HepG2 (cell line): ENCODE results near the gene GYS1. TPM values are rescaled to one million over a fixed set of nuclear protein-coding genes. Genes with fewer than 3 reads are reported as not detected.
A peak's percentile ranks its signal among the peaks of the same experiment; 100 is the strongest.

Source experiments
- ATAC-seq: fragments of 200-7000 bp; cut with Tn5 transposase; 3 replicates; pipeline ENCODE4 v1.9.1; 2020; ENCODE audit warnings: mild to moderate bottlenecking, moderate library complexity
- BruUV-seq: library from RNA; stranded (reverse); fragments of 400-500 nt; replicated peaks from 2 replicates; lab custom pipeline; 2021; lab: Mats Ljungman, UMichigan
- CTCF ChIA-PET: fragments of 300-600 bp; formaldehyde crosslinking; extraction: SDS; loops from one replicate; lab custom pipeline; 2021; ENCODE audit warnings: low total read pairs, inconsistent platforms, low intra/inter-chr PET ratio; lab: Yijun Ruan, JAX
- POLR2A ChIA-PET: fragments of 350-600 bp; sonication (Branson Sonifier 250); formaldehyde crosslinking; loops from one replicate; lab custom pipeline; 2020; ENCODE audit warnings: antibody characterized with exemption, inconsistent platforms; lab: Yijun Ruan, JAX
- DNase-seq: peaks from one replicate; pipeline ENCODE4 v3.0.0-alpha.2; 2015; ENCODE audit warnings: low spot score
- FAIRE-seq: peaks from 3 replicates; lab custom pipeline; 2011; peaks lifted over from hg19 to GRCh38; lab: Jason Lieb, UNC
- H2AFZ ChIP-seq: one replicate; pipeline ENCODE4 v1.6.1; 2011; ENCODE audit warnings: low read length, inconsistent platforms
- H3K27ac ChIP-seq: fragments of 300-600 bp; 3 replicates; pipeline ENCODE4 v1.8.0; 2011; ENCODE audit warnings: mixed run types, mild to moderate bottlenecking, mixed read lengths, low read length, inconsistent platforms; ENCODE audit not compliant: insufficient read depth; ENCODE audit errors: extremely low read length
- H3K27me3 ChIP-seq, 2 experiments: fragments of 200-600 bp in 1 of 2; 2 replicates in 1 of 2; 3 replicates in 1 of 2; pipeline versions ENCODE4 v1.6.0 to v1.8.0; 2011; ENCODE audit warnings: low read length in 2 of 2, mild to moderate bottlenecking in 2 of 2, moderate library complexity in 2 of 2, inconsistent platforms in 1 of 2; ENCODE audit not compliant: insufficient read depth in 2 of 2, control insufficient read depth in 1 of 2
- H3K36me3 ChIP-seq, 2 experiments: fragments of 200-600 bp in 1 of 2; replicated peaks in 1 of 2; 2 replicates in 1 of 2; 3 replicates in 1 of 2; pipeline versions ENCODE4 v1.5.1 to v1.8.0; 2011; ENCODE audit warnings: low read length in 2 of 2, inconsistent platforms in 1 of 2; ENCODE audit not compliant: insufficient read depth in 2 of 2, control insufficient read depth in 1 of 2
- H3K4me1 ChIP-seq: 2 replicates; pipeline ENCODE4 v1.5.1; 2012; ENCODE audit warnings: low read length, inconsistent platforms; ENCODE audit not compliant: insufficient read depth
- H3K4me2 ChIP-seq: 2 replicates; pipeline ENCODE4 v1.6.0; 2011; ENCODE audit warnings: low read depth, low read length, inconsistent platforms
- H3K4me3 ChIP-seq, 3 experiments: fragments of 200-600 bp in 1 of 3; sonication (generic), shearing (Covaris generic) in 1 of 3; replicated peaks in 1 of 3; 2 replicates each; pipeline ENCODE4 v1.5.1; 2011 to 2016; ENCODE audit warnings: low read length in 3 of 3, inconsistent platforms in 2 of 3, low read depth in 2 of 3, mild to moderate bottlenecking in 2 of 3, control low read depth in 1 of 3, mixed read lengths in 1 of 3; ENCODE audit not compliant: insufficient read depth in 1 of 3
- H3K79me2 ChIP-seq: one replicate; pipeline ENCODE4 v1.6.1; 2011; ENCODE audit warnings: low read length, inconsistent platforms; ENCODE audit not compliant: insufficient read depth
- H3K9ac ChIP-seq: 2 replicates; pipeline ENCODE4 v1.6.0; 2011; ENCODE audit warnings: mild to moderate bottlenecking, low read depth, low read length, inconsistent platforms; ENCODE audit not compliant: insufficient read depth
- H3K9me3 ChIP-seq: 2 replicates; pipeline ENCODE4 v1.5.1; 2012; ENCODE audit warnings: mild to moderate bottlenecking, low read length
- H4K20me1 ChIP-seq: 2 replicates; pipeline ENCODE4 v1.6.0; 2011; ENCODE audit warnings: inconsistent platforms, mild to moderate bottlenecking, low read length, moderate library complexity; ENCODE audit not compliant: insufficient read depth
- GRHL1 ChIP-seq: sonication (generic); formaldehyde crosslinking; conservative IDR thresholded peaks from 2 replicates; pipeline ENCODE4 v1.8.0; 2022; ENCODE audit warnings: missing genetic modification reagents
- HNRNPUL1 ChIP-seq: fragments of 200-400 bp; formaldehyde crosslinking; IDR thresholded peaks from 2 replicates; pipeline ENCODE4 v1.6.1; 2017; ENCODE audit warnings: low read depth, mild to moderate bottlenecking, low read length, moderate library complexity
- IRF9 ChIP-seq: sonication (generic); formaldehyde crosslinking; IDR thresholded peaks from 2 replicates; pipeline ENCODE4 v1.8.0; 2022; ENCODE audit warnings: missing genetic modification reagents, mild to moderate bottlenecking, borderline replicate concordance
- MAF1 ChIP-seq: sonication (generic); formaldehyde crosslinking; IDR thresholded peaks from 2 replicates; pipeline ENCODE4 v1.5.0; 2020; ENCODE audit warnings: missing genetic modification reagents, borderline replicate concordance
- PLSCR1 ChIP-seq: sonication (generic); formaldehyde crosslinking; IDR thresholded peaks from 2 replicates; pipeline ENCODE4 v1.5.0; 2020; ENCODE audit warnings: missing genetic modification reagents, mild to moderate bottlenecking, borderline replicate concordance
- SRSF4 ChIP-seq: fragments of 200-400 bp; formaldehyde crosslinking; IDR thresholded peaks from one replicate; pipeline ENCODE4 v1.6.1; 2018; ENCODE audit warnings: mild to moderate bottlenecking, low read depth, low read length, moderate library complexity; ENCODE audit not compliant: poor library complexity, severe bottlenecking
- ZBTB33 ChIP-seq: sonication (generic); formaldehyde crosslinking; IDR thresholded peaks from 2 replicates; pipeline ENCODE4 v1.4.0; 2020; ENCODE audit warnings: missing genetic modification reagents
- WGBS: methylation state at CpG from one replicate; pipeline ENCODE4 v1.1.6; 2017; ENCODE audit warnings: low lambda C conversion rate; 5-methylcytosine and 5-hydroxymethylcytosine counted together
- in situ Hi-C: cut with HindIII; loops from 2 replicates; pipeline ENCODE4 v1.10.0; 2017; ENCODE audit warnings: low pct_unique_long_range_greater_than_20kb; ENCODE audit not compliant: extremely low pct_ligation_motif_present
- intact Hi-C: fragments of 100-400 bp; cut with micrococcal nuclease; formaldehyde crosslinking; loops from one replicate; pipeline ENCODE4 v1.10.0; 2022; ENCODE audit not compliant: unreplicated experiment
- polyA plus RNA-seq, 8 experiments: library from polyadenylated mRNA; depleted of rRNA in 3 of 8; stranded (reverse) in 7 of 8; unstranded in 1 of 8; fragments of >200 nt; fragmentation: Illumina TruSeq in 4 of 8; extraction: Trizol in 4 of 8; gene quantifications; 2 replicates each; pipeline versions ENCODE4 v1.2.1 to v1.2.3, GENCODE V29; 2011 to 2016; ENCODE audit warnings: low read depth in 4 of 8, missing spikeins in 1 of 8, mixed read lengths in 1 of 8; ENCODE audit not compliant: insufficient read depth in 1 of 8
- total RNA-seq, 5 experiments: library from RNA; depleted of rRNA; stranded (reverse); fragments of >200 nt; fragmentation: Illumina TruSeq; extraction: Trizol; gene quantifications; 2 replicates each; pipeline ENCODE4 v1.2.3, GENCODE V29; 2016; ENCODE audit warnings: low read depth in 1 of 5

GYS1 gene
- total and polyA plus RNA-seq, 2 of the 13 experiments (the other 11 are each of a cell fraction or from before 2014, with no cell fraction given) = 18.4 to 42.1 TPM

GRCh38 chr19:48990400-48990799 lies 2.7 kb downstream of the GYS1 start:
- ATAC-seq (no peak), FAIRE-seq (no peak), DNase-seq (no peak)
- Histone ChIP-seq H3K4me1 (peaks cover 32% of the 10 kb centered on the region), H3K4me3 (no peak overlapping the region), H3K9me3 (no peaks in the 10 kb centered on the region), H3K27ac (no peak overlapping the region), H3K9ac (0 out of 2 replicates have a peak overlapping the region, but pooled peaks have one; percentile 10), H3K27me3 (no peaks in the 10 kb centered on the region; a peak in 1 of 5 replicates), H2AFZ (no peak overlapping the region), H3K36me3 (peaks cover 9 to 30% of the 10 kb centered on the region in 2 experiments; a peak in 4 of 5 replicates), H4K20me1 (no peaks in the 10 kb centered on the region), H3K79me2 (peaks cover 44% of the 10 kb centered on the region), H3K4me2 (peak overlapping the region; percentile 10; the same call in 1 of the 2 replicates)
- intact Hi-C loops = no loop called here
- no peak for TF ChIP-seq SRSF4
- TF ChIP-seq MAF1 = no peak
- no peak for TF ChIP-seq IRF9
- TF ChIP-seq ZBTB33 (CRISPR knock-in tag) = 0 out of 2 replicates have a peak, but pooled peaks have one; percentile 16
- TF ChIP-seq HNRNPUL1 = no peak
- no peak for TF ChIP-seq GRHL1 (CRISPR knock-in tag)
- no peak for TF ChIP-seq PLSCR1 (CRISPR knock-in tag)
- WGBS = 97% methylated on average over 4 of the region's 4 CpGs
- ChIA-PET CTCF (no interaction called here), POLR2A (no interaction called here)
- BruUV-seq = no TSS peak
- in situ Hi-C loops = no loop called here
